Activated CD8-positive, alpha-beta T cell treated with anti-CD3 and anti-CD28 coated beads, Interleukin-2, amount 10 ng/mL, durations not matched to agents 7 days and 5 days (primary cell): ENCODE data around the gene WAC. TPM values are rescaled to one million over a fixed set of nuclear protein-coding genes. Genes with fewer than 3 reads are reported as not detected.
"Not testable (repeated sequence)": the region's sequence is repeated elsewhere in the genome, so short reads cannot be mapped to it uniquely, and the experiment has no call there.

ENCODE experiments used
- ATAC-seq: fragments of 150-1000 bp; cut with Tn5 transposase; one replicate; pipeline ENCODE4 v1.10.0; 2021; ENCODE audit warnings: moderate library complexity
- CTCF ChIA-PET: fragments of 350-600 bp; sonication (Branson Sonifier 250); formaldehyde crosslinking; loops from one replicate; lab custom pipeline; 2021; ENCODE audit warnings: antibody characterized with exemption; lab: Charles Lee
- POLR2A ChIA-PET: fragments of 350-600 bp; sonication (Branson Sonifier 250); formaldehyde crosslinking; loops from one replicate; lab custom pipeline; 2021; ENCODE audit warnings: antibody characterized with exemption; lab: Charles Lee
- DNase-seq: peaks from one replicate; pipeline ENCODE4 v3.0.0-alpha.2; 2020
- H3K27ac Mint-ChIP-seq: one replicate; pipeline ENCODE4 v1.8.0; 2021; ENCODE audit warnings: mild to moderate bottlenecking, mixed read lengths
- H3K27me3 Mint-ChIP-seq: one replicate; pipeline ENCODE4 v1.8.0; 2021; ENCODE audit warnings: low read depth, mixed read lengths
- H3K36me3 Mint-ChIP-seq: one replicate; pipeline ENCODE4 v1.8.0; 2021; ENCODE audit warnings: low read depth, mixed read lengths
- H3K4me1 Mint-ChIP-seq: one replicate; pipeline ENCODE4 v1.8.0; 2021; ENCODE audit warnings: low read depth, mixed read lengths
- H3K4me3 Mint-ChIP-seq: one replicate; pipeline ENCODE4 v1.8.0; 2021; ENCODE audit warnings: mild to moderate bottlenecking, mixed read lengths
- H3K9me3 Mint-ChIP-seq: one replicate; pipeline ENCODE4 v1.8.0; 2022; ENCODE audit warnings: mixed read lengths; ENCODE audit not compliant: insufficient read depth
- total RNA-seq, 2 experiments: library from RNA; stranded (reverse); gene quantifications; one replicate each; pipeline ENCODE4 v1.2.3, GENCODE V29; 2021

Gene WAC
- total RNA-seq, 2 experiments from 2014 or later = 126 to 131 TPM

DNA sequence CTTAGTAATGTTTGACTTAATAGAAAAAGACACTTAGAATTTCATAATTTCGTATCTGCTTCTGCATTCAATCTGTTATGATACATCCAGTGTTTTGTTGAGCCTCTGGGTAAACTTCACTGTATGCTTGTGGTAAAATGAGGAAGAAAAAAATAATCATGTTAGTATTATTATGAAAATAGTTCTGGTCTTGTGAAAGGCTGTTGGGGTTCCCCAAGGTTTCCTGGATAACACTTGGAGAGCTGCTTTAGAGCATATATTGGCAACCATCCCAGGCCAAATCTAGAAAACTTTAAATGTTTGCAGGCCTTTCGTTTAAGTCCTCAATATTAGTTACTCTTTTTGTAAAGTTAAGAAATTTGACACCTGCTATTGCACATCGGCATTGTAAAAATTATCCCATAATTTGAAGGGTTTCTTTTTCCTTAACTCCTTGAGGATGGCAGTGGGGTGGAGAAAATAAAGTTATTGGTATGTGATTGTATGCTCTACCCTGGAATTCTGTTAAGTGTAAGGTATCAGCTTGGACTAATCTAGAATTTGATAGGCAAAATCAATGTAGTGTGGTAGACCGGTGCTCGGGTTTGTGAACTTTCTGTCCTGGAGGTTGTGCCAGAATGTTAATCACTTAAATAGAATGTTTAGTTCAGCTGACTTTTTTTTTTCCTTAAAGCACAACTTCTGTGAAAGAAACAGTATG, 54.5 kb downstream of the WAC start:
- ChIA-PET POLR2A (no interaction called here), CTCF (no interaction called here)
- H3K4me3 Mint-ChIP-seq = no peak overlapping the region
- H3K9me3 Mint-ChIP-seq = no peaks in the 10 kb centered on the region
- H3K27me3 Mint-ChIP-seq = no peaks in the 10 kb centered on the region
- peaks cover 13% of the 10 kb centered on the region for H3K4me1 Mint-ChIP-seq
- no peak overlapping the region for H3K27ac Mint-ChIP-seq
- DNase-seq = no peak
- ATAC-seq = no peak
- peaks cover 70% of the 10 kb centered on the region for H3K36me3 Mint-ChIP-seq

DNA sequence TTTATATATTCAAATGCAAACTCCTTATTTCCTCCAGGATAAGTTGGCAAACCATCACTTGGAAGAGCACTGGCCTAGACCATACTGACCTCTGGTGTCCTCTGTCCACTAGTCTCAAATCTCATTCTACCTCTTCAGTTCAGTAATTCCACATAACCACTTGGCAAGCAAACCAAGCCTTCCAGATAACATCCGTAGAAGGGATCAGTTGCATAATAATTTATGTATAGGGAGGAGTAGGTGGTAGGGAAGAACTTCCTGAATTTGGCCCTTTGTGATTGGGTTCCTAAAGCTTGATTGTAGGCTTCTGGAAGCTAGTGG, 55.0 kb downstream of the WAC start:
- Mint-ChIP-seq H3K4me3 (no peak overlapping the region), H3K36me3 (peaks cover 70% of the 10 kb centered on the region)

DNA sequence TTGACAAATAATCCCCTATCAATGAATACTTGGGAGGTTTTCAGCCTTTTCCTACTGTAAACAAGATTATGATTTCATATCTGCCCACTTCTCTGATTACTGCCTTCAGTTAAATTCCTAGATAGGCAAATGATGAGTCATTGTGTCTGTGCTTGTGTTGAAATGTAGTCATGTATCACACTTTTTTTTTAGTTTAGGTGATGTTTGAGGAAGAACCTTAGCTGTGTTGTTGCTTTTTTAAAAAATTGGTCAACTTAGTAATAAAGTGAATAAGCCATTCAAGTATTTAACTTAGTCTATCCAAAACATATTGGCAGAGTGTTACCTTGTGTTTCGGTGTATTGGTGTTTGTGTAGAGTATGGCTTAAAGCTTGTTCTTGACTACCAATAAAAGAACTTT, 60.0 kb downstream of the WAC start:
- Mint-ChIP-seq H3K36me3 (peaks cover 68% of the 10 kb centered on the region), H3K27ac (no peak overlapping the region), H3K9me3 (no peaks in the 10 kb centered on the region), H3K4me1 (peaks cover 41% of the 10 kb centered on the region), H3K27me3 (no peaks in the 10 kb centered on the region), H3K4me3 (no peak overlapping the region)
- ATAC-seq (no peak), DNase-seq (no peak)
- POLR2A ChIA-PET = no interaction called here
- CTCF ChIA-PET = no interaction called here

More for the DNA sequence above, 55.0 kb downstream of the WAC start:
- Mint-ChIP-seq H3K9me3 (no peaks in the 10 kb centered on the region), H3K27me3 (no peaks in the 10 kb centered on the region), H3K4me1 (peaks cover 12% of the 10 kb centered on the region), H3K27ac (no peak overlapping the region)
- CTCF ChIA-PET = no interaction called here
- DNase-seq = no peak
- no peak for ATAC-seq
- POLR2A ChIA-PET = no interaction called here

DNA sequence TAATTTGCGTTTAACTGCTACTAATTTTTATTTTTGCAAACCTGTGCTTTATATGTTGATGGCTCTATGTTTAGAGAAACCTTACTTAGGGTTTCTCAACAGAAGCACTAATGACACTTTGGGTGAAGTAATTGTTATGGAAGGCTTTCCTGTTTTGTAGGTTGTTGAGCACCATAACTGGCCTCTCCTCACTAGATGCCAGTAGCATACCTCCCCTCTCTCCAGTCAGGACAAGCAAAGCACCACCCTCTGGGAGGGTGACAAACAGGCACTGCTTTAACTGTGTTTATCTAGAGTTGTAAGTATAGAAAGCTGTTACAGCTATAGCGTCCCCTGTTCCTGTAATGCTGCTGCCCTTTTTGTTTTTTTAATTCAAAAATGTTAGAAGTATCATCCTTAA, 60.9 kb downstream of the WAC start:
- CTCF ChIA-PET = no interaction called here
- peak; percentile 47 for ATAC-seq
- peaks cover 69% of the 10 kb centered on the region for H3K36me3 Mint-ChIP-seq

DNA sequence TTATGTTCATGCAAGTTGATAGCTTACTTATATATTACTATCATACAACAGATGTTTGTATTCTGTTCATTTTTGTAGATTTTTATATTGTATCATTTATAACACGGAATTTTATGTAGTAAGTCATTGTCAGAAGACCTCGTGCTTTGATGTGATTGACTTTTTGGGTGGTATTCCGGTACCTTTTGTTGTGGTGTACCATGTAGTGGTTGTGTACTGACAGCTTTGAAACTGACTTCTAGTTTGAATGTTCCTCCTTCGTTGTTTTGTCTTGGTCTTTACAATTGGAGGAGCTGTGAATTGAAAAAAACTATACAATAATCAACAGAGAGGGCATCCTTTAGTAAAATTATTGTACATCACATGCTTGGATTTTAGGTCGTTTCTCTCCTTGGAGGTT, 61.5 kb downstream of the WAC start:
- Mint-ChIP-seq H3K9me3 (no peaks in the 10 kb centered on the region), H3K36me3 (peaks cover 69% of the 10 kb centered on the region), H3K4me1 (peaks cover 38% of the 10 kb centered on the region), H3K27me3 (no peaks in the 10 kb centered on the region), H3K27ac (peak overlapping the region; percentile 9), H3K4me3 (peak overlapping the region; percentile 2)
- ChIA-PET POLR2A (interaction anchor here (0.6 to 0.7 kb wide), 2 partner anchors 35 to 62 kb away, joined by 3 to 4 read pairs; partner anchors contain the start of gene WAC), CTCF (interaction anchor here (2.5 kb wide), 1 partner anchor 34 kb away, joined by 7 read pairs; no protein-coding TSS in a partner anchor)
- DNase-seq (peak; percentile 54), ATAC-seq (peak; percentile 77)

More for the DNA sequence above, 60.9 kb downstream of the WAC start:
- H3K27me3 Mint-ChIP-seq = no peaks in the 10 kb centered on the region
- H3K4me3 Mint-ChIP-seq = no peak overlapping the region
- H3K4me1 Mint-ChIP-seq = peaks cover 41% of the 10 kb centered on the region
- no peak for DNase-seq
- no peak overlapping the region for H3K27ac Mint-ChIP-seq
- no peaks in the 10 kb centered on the region for H3K9me3 Mint-ChIP-seq
- POLR2A ChIA-PET = interaction anchor here (0.7 kb wide), 1 partner anchor 61 kb away, joined by 4 read pairs; the partner anchor contains the start of gene WAC

DNA sequence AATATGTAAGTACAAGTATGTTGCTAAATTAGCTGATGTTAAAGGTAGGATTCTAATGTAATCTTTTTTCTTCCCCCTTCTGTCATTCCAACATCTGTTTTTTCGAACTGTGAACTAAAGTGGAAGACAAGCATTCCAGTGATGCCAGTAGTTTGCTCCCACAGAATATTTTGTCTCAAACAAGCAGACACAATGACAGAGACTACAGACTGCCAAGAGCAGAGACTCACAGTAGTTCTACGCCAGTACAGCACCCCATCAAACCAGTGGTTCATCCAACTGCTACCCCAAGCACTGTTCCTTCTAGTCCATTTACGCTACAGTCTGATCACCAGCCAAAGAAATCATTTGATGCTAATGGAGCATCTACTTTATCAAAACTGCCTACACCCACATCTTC, 62.7 kb downstream of the WAC start:
- Mint-ChIP-seq H3K36me3 (peaks cover 63% of the 10 kb centered on the region), H3K27ac (no peak overlapping the region), H3K27me3 (no peaks in the 10 kb centered on the region), H3K9me3 (no peaks in the 10 kb centered on the region), H3K4me3 (no peak overlapping the region), H3K4me1 (peaks cover 38% of the 10 kb centered on the region)
- CTCF ChIA-PET = interaction anchor here (2.5 kb wide), 1 partner anchor 33 kb away, joined by 7 read pairs; no protein-coding TSS in a partner anchor
- ATAC-seq (no peak), DNase-seq (no peak)
- POLR2A ChIA-PET = no interaction called here

DNA sequence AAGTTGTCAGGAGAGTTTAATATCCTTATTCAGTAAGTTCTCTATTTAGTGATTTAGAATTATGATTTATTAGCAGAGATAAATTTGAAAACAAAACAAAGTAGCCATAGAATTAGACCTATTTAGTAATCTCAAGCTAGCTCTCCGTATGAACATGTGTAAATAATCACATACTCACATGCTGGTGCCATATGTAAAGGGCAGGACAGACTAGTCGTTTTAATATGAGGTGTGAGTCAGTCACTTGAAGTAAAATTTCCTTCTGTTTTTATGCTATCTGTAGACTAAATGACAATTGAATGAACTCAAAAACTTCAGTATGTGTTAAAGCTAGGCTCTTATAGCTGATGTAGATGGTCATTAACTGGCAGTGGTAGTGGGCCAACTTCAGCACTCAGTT, 67.1 kb downstream of the WAC start:
- H3K36me3 Mint-ChIP-seq = peaks cover 48% of the 10 kb centered on the region
- ATAC-seq = no peak
- no peaks in the 10 kb centered on the region for H3K27me3 Mint-ChIP-seq
- peaks cover 24% of the 10 kb centered on the region for H3K4me1 Mint-ChIP-seq
- POLR2A ChIA-PET = no interaction called here
- CTCF ChIA-PET = interaction anchor here (0.7 kb wide), 1 partner anchor 10 kb away, joined by 3 read pairs; no protein-coding TSS in a partner anchor
- no peak for DNase-seq
- no peaks in the 10 kb centered on the region for H3K9me3 Mint-ChIP-seq
- no peak overlapping the region for H3K27ac Mint-ChIP-seq
- H3K4me3 Mint-ChIP-seq = no peak overlapping the region

DNA sequence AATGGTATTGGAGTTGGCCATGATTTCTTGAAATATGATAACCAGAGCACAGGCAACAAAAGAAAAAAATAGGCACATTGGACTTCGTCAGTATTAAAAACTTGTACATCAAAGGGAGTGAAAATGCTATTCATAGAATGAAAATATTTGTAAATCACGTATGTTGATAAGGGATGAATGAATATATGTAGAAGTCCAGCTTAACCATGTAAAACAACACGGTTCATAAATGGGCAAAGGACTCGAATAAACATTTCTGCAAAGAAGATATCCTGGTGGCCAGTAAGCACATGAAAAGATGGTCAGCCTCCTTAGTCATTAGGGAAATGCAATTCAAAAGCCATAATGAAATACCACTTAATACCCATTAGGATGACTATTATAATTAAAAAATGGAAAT, 68.1 kb downstream of the WAC start:
- POLR2A ChIA-PET = interaction anchor here (0.7 kb wide), 1 partner anchor 35 kb away, joined by 5 read pairs; no protein-coding TSS in a partner anchor
- Mint-ChIP-seq H3K36me3 (peaks cover 43% of the 10 kb centered on the region), H3K9me3 (no peaks in the 10 kb centered on the region), H3K27ac (no peak overlapping the region), H3K4me3 (no peak overlapping the region), H3K27me3 (no peaks in the 10 kb centered on the region), H3K4me1 (peaks cover 28% of the 10 kb centered on the region)
- CTCF ChIA-PET = no interaction called here
- no peak for DNase-seq
- ATAC-seq = no peak

DNA sequence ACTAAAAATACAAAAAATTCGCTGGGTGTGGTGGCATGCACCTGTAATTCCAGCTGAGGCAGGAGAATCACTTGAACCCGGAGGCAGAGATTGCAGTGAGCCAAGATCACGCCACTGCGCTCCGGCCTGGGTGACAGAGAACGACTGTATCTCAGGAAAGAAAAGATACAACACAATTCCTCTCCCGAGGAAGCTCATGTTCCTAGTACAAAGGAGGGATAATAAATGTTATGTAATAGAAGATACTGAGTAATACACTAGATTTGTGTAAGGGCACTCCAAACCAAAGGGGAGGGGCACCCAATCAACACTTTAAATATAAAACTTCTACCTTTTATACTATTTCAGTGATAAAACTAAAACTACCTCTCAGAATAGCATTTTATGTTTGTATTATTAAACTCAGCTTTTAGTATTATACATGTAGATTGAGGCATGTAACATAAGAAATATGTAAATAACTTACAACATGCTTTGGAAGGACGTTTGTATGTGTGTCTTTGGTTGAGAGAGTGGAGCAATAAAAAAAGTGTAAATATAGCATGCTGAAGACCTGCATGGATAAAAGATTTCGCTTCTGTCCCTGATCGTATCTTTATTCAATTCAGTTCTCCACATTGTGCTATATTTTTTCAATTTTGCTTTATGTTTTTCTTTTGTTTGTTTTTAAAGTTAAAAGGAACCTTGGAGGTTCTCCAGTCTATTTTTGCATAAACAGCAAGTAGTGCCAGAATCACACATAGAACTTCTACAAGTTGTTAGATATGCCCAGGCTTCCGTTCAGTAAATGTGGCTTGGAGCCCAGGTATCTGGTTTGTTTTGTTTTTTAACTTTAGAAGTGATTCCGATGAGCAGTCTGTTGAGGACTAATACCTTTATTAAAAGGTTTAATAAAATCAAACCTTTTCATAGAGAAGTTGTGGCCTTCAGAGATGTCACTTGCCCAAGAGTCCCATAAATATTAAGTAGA, 71.9 kb downstream of the WAC start:
- CTCF ChIA-PET = no interaction called here
- no peak overlapping the region for H3K27ac Mint-ChIP-seq
- H3K4me3 Mint-ChIP-seq = no peak overlapping the region
- DNase-seq (no peak), ATAC-seq (no peak)
- H3K9me3 Mint-ChIP-seq = no peaks in the 10 kb centered on the region
- peaks cover 32% of the 10 kb centered on the region for H3K4me1 Mint-ChIP-seq
- peaks cover 41% of the 10 kb centered on the region for H3K36me3 Mint-ChIP-seq
- H3K27me3 Mint-ChIP-seq = no peaks in the 10 kb centered on the region
- POLR2A ChIA-PET = no interaction called here

DNA sequence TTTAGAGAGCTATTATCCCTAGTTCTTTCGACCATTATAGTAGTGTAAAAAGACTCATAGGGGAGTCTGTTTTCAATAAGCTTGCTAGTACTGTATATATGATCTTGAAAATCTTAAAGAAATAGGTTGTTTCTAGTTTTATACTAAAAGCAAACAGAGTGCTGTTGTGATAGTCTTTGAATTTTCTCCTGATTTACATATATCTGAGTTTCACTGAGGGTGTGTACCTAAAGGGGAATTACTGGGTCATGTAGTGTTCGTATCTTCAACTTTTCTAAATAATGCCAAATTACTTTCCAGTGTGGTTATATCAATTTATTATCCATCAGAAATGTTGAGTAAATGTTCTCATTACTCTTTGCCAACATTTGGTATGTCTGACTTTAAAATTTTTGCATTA, 73.7 kb downstream of the WAC start:
- ATAC-seq = no peak
- Mint-ChIP-seq H3K27me3 (no peaks in the 10 kb centered on the region), H3K27ac (peak overlapping the region; percentile 13), H3K4me1 (peaks cover 46% of the 10 kb centered on the region), H3K9me3 (no peaks in the 10 kb centered on the region), H3K36me3 (peaks cover 49% of the 10 kb centered on the region), H3K4me3 (no peak overlapping the region)
- DNase-seq = no peak
- POLR2A ChIA-PET = no interaction called here
- CTCF ChIA-PET = interaction anchor here (2.6 kb wide), 1 partner anchor 22 kb away, joined by 9 read pairs; no protein-coding TSS in a partner anchor

DNA sequence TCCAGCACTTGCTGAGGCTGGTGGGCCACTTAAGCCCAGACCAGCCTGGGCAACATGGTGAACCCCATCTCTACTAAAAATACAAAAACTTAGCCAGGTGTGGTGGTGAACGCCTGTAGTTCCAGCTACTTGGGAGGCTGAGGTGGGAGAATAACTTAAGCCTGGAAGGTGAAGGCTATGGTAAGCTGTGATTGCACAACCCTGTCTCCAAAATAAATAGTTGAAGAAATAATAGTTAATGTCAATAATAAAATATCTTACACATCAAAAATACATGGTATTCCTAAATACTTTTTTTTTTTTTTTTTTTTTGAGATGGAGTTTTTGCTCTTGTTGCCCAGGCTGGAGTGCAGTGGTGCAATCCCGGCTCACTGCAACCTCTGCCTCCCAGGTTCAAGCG, 76.7 kb downstream of the WAC start:
- CTCF ChIA-PET = interaction anchor here (1.0 kb wide), 1 partner anchor 10 kb away, joined by 3 read pairs; no protein-coding TSS in a partner anchor
- peaks cover 61% of the 10 kb centered on the region for H3K36me3 Mint-ChIP-seq

More for the DNA sequence above, 76.7 kb downstream of the WAC start:
- POLR2A ChIA-PET = interaction anchor here (0.6 kb wide), 1 partner anchor 77 kb away, joined by 3 read pairs; the partner anchor contains the start of gene WAC
- H3K4me1 Mint-ChIP-seq = peaks cover 39% of the 10 kb centered on the region
- ATAC-seq, H3K9me3 Mint-ChIP-seq, H3K27ac Mint-ChIP-seq, H3K4me3 Mint-ChIP-seq, DNase-seq, H3K27me3 Mint-ChIP-seq: not testable (repeated sequence)
